Stimulated activated CD8-positive, alpha-beta memory T cell treated with anti-CD3 and anti-CD28 coated beads, Interleukin-15, amount 100 ng/mL, for 1 hour (primary cell): ENCODE data around the gene ALDH3A1.

Source experiments
- DNase-seq: peaks from one replicate; pipeline ENCODE4 v3.0.0-alpha.2; 2020; ENCODE audit warnings: low read depth

Gene ALDH3A1

GRCh38 chr17:19718613-19719354, 29.3 kb downstream of the ALDH3A1 start:
- DNase-seq: no peak

GRCh38 chr17:19718041-19718612, 30.0 kb downstream of the ALDH3A1 start:
- DNase-seq: no peak

- no peak for DNase-seq
Observed at GRCh38 chr17:19717411-19717908, 30.6 kb downstream of the ALDH3A1 start.

- no peak for DNase-seq
Observed at GRCh38 chr17:19717031-19717360, 31.1 kb downstream of the ALDH3A1 start.

- no peak for DNase-seq
Observed at GRCh38 chr17:19716108-19717030, 31.7 kb downstream of the ALDH3A1 start, which contains the start of gene SLC47A2. SLC47A2 (minus strand) TSS chr17:19716584; CDS start chr17:19716555, 29 bp downstream.

- no peak for DNase-seq
Observed at GRCh38 chr17:19714542-19715411, 33.3 kb downstream of the ALDH3A1 start.

GRCh38 chr17:19713901-19714361, 34.2 kb downstream of the ALDH3A1 start:
- DNase-seq: no peak

- DNase-seq: no peak
Observed at GRCh38 chr17:19713462-19713861, 34.6 kb downstream of the ALDH3A1 start.

- DNase-seq: no peak
Observed at GRCh38 chr17:19712436-19713004, 35.6 kb downstream of the ALDH3A1 start.

- no peak for DNase-seq
Observed at GRCh38 chr17:19709841-19710240, 38.3 kb downstream of the ALDH3A1 start.

- no peak for DNase-seq
Observed at GRCh38 chr17:19708431-19709175, 39.5 kb downstream of the ALDH3A1 start.

- DNase-seq: no peak
Observed at GRCh38 chr17:19707728-19708221, 40.3 kb downstream of the ALDH3A1 start.

- DNase-seq: no peak
Observed at GRCh38 chr17:19706791-19707727, 41.0 kb downstream of the ALDH3A1 start.

- DNase-seq: no peak
Observed at GRCh38 chr17:19705771-19706770, 42.0 kb downstream of the ALDH3A1 start.

GRCh38 chr17:19705201-19705600, 42.9 kb downstream of the ALDH3A1 start:
- DNase-seq: no peak

GRCh38 chr17:19703828-19704613, 44.1 kb downstream of the ALDH3A1 start:
- DNase-seq: no peak
